Mesenchymal stem cell (in vitro differentiated cells and primary cell): Measurements from ENCODE around the gene HLA-B.

Experiments used
- DNase-seq: peaks from one replicate; pipeline ENCODE4 v3.0.0-alpha.2; 2013
- H2AFZ ChIP-seq: one replicate; pipeline ENCODE4 v1.6.1; 2013; ENCODE audit warnings: low read depth, mild to moderate bottlenecking, control low read depth, inconsistent platforms, low read length, moderate library complexity
- H2AK5ac ChIP-seq: 2 replicates; pipeline ENCODE4 v1.6.1; 2013; ENCODE audit warnings: low read length, moderate library complexity, mild to moderate bottlenecking, inconsistent platforms; ENCODE audit not compliant: severe bottlenecking
- H2BK120ac ChIP-seq: one replicate; pipeline ENCODE4 v1.6.1; 2013; ENCODE audit warnings: low read depth, mild to moderate bottlenecking, inconsistent platforms, low read length, moderate library complexity
- H2BK12ac ChIP-seq, 2 experiments: one replicate each; pipeline ENCODE4 v1.6.1; 2013; ENCODE audit warnings: inconsistent platforms in 2 of 2, low read length in 2 of 2, mild to moderate bottlenecking in 2 of 2, moderate library complexity in 2 of 2, control low read depth in 1 of 2
- H2BK15ac ChIP-seq: one replicate; pipeline ENCODE4 v1.6.1; 2013; ENCODE audit warnings: mild to moderate bottlenecking, low read depth, inconsistent platforms; ENCODE audit not compliant: poor library complexity, severe bottlenecking
- H2BK5ac ChIP-seq: 2 replicates; pipeline ENCODE4 v1.6.1; 2013; ENCODE audit warnings: low read depth, mild to moderate bottlenecking, low read length, control low read depth, inconsistent platforms; ENCODE audit not compliant: poor library complexity, severe bottlenecking
- H3K14ac ChIP-seq, 2 experiments: one replicate each; pipeline ENCODE4 v1.6.1; 2013; ENCODE audit warnings: inconsistent platforms in 2 of 2, low read length in 2 of 2, control low read depth in 1 of 2, mild to moderate bottlenecking in 1 of 2, moderate library complexity in 1 of 2
- H3K18ac ChIP-seq, 2 experiments: one replicate each; pipeline ENCODE4 v1.6.1; 2013; ENCODE audit warnings: inconsistent platforms in 2 of 2, low read length in 2 of 2, control low read depth in 1 of 2, low read depth in 1 of 2, mild to moderate bottlenecking in 1 of 2
- H3K23ac ChIP-seq, 2 experiments: one replicate each; pipeline ENCODE4 v1.6.1; 2013; ENCODE audit warnings: inconsistent platforms in 2 of 2, low read length in 2 of 2, mild to moderate bottlenecking in 2 of 2, moderate library complexity in 2 of 2, control low read depth in 1 of 2
- H3K27ac ChIP-seq: 2 replicates; pipeline ENCODE4 v1.5.1; 2013; ENCODE audit warnings: mild to moderate bottlenecking, moderate library complexity, low read length, control low read depth, inconsistent platforms; ENCODE audit not compliant: poor library complexity, severe bottlenecking
- H3K27me3 ChIP-seq, 2 experiments: 2 replicates each; pipeline versions ENCODE4 v1.6.1 to v1.7.0; 2013; ENCODE audit warnings: low read length in 2 of 2, mild to moderate bottlenecking in 2 of 2, moderate library complexity in 2 of 2, control low read depth in 1 of 2, inconsistent platforms in 1 of 2; ENCODE audit not compliant: control insufficient read depth in 1 of 2, insufficient read depth in 1 of 2
- H3K36me3 ChIP-seq, 2 experiments: 2 replicates each; pipeline versions ENCODE4 v1.6.1 to v1.7.0; 2013; ENCODE audit warnings: low read length in 2 of 2, control low read depth in 1 of 2, inconsistent platforms in 1 of 2, low read depth in 1 of 2, mild to moderate bottlenecking in 1 of 2; ENCODE audit not compliant: insufficient read depth in 2 of 2, control insufficient read depth in 1 of 2
- H3K4ac ChIP-seq, 2 experiments: one replicate each; pipeline ENCODE4 v1.6.1; 2013; ENCODE audit warnings: inconsistent platforms in 2 of 2, low read length in 2 of 2, mild to moderate bottlenecking in 2 of 2, moderate library complexity in 2 of 2, control low read depth in 1 of 2, low read depth in 1 of 2
- H3K4me1 ChIP-seq: 2 replicates; pipeline ENCODE4 v1.6.1; 2013; ENCODE audit warnings: low read depth, low read length, control low read depth; ENCODE audit not compliant: control insufficient read depth, insufficient read depth
- H3K4me2 ChIP-seq: 2 replicates; pipeline ENCODE4 v1.6.1; 2013; ENCODE audit warnings: low read length, mild to moderate bottlenecking, inconsistent platforms; ENCODE audit not compliant: poor library complexity, severe bottlenecking
- H3K4me3 ChIP-seq, 2 experiments: 2 replicates each; pipeline versions ENCODE4 v1.5.1 to v1.7.0; 2013; ENCODE audit warnings: low read length in 2 of 2, mild to moderate bottlenecking in 2 of 2, control low read depth in 1 of 2, low read depth in 1 of 2; ENCODE audit not compliant: insufficient read depth in 1 of 2
- H3K79me1 ChIP-seq: replicated peaks from 2 replicates; pipeline ENCODE4 v1.6.1; 2013; ENCODE audit warnings: mild to moderate bottlenecking, control low read depth, low read length, inconsistent platforms; ENCODE audit not compliant: poor library complexity, severe bottlenecking
- H3K9ac ChIP-seq: 2 replicates; pipeline ENCODE4 v1.7.0; 2013; ENCODE audit warnings: mild to moderate bottlenecking, low read length, moderate library complexity
- H3K9me3 ChIP-seq: 2 replicates; pipeline ENCODE4 v1.7.0; 2013; ENCODE audit warnings: mild to moderate bottlenecking, low read length; ENCODE audit not compliant: control insufficient read depth
- H4K8ac ChIP-seq: one replicate; pipeline ENCODE4 v1.6.1; 2013; ENCODE audit warnings: inconsistent platforms, mild to moderate bottlenecking, low read length, moderate library complexity
- H4K91ac ChIP-seq: one replicate; pipeline ENCODE4 v1.6.1; 2013; ENCODE audit warnings: mild to moderate bottlenecking, low read length, inconsistent platforms
- WGBS: methylation state at CpG from one replicate; pipeline ENCODE4 v1.1.7; 2013; ENCODE audit warnings: mixed read lengths; 5-methylcytosine and 5-hydroxymethylcytosine counted together

The HLA-B gene

DNA sequence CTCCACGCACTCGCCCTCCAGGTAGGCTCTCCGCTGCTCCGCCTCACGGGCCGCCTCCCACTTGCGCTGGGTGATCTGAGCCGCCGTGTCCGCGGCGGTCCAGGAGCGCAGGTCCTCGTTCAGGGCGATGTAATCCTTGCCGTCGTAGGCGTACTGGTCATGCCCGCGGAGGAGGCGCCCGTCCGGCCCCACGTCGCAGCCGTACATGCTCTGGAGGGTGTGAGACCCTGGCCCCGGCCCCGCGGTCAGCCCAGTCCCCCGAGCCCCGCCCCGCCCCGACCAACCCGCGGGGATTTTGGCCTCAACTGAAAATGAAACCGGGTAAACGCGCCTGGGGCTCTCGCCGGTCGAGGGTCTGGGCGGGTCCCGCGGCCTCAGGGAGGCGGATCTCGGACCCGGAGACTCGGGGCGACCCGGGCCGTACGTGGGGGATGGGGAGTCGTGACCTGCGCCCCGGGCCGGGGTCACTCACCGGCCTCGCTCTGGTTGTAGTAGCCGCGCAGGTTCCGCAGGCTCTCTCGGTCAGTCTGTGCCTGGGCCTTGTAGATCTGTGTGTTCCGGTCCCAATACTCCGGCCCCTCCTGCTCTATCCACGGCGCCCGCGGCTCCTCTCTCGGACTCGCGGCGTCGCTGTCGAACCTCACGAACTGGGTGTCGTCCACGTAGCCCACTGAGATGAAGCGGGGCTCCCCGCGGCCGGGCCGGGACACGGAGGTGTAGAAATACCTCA, 598 bp downstream of the HLA-B start:
- 2% methylated on average over 39 of the region's 83 CpGs for WGBS
- peak overlapping the region; percentile 48 to 79 for H3K18ac ChIP-seq
- peak; percentile 62 for DNase-seq
- H3K4me2 ChIP-seq: peak overlapping the region; percentile 81
- H3K23ac ChIP-seq: no peak overlapping the region
- H3K79me1 ChIP-seq: peaks cover 3% of the 10 kb centered on the region
- H4K8ac ChIP-seq: peak overlapping the region; percentile 54
- H2BK120ac ChIP-seq: no peak overlapping the region
- peaks cover 17 to 25% of the 10 kb centered on the region in 2 experiments for H3K36me3 ChIP-seq
- H3K27me3 ChIP-seq: peaks cover 17 to 32% of the 10 kb centered on the region in 2 experiments
- no peak overlapping the region for H3K27ac ChIP-seq
- H4K91ac ChIP-seq: peak overlapping the region; percentile 61
- peak overlapping the region; percentile 86 for H3K9ac ChIP-seq
- H2BK5ac ChIP-seq: no peak overlapping the region
- no peak overlapping the region for H2BK12ac ChIP-seq
- H3K4me1 ChIP-seq: peaks cover 5% of the 10 kb centered on the region
- peak overlapping the region; percentile 79 for H2AFZ ChIP-seq
- no peaks in the 10 kb centered on the region for H3K9me3 ChIP-seq
- peak overlapping the region in 1 of 2 experiments; percentile 44 for H3K14ac ChIP-seq
- no peak overlapping the region for H2BK15ac ChIP-seq
- H3K4ac ChIP-seq: no peak overlapping the region
- H3K4me3 ChIP-seq: peak overlapping the region; percentile 79 to 83
- no peak overlapping the region for H2AK5ac ChIP-seq

DNA sequence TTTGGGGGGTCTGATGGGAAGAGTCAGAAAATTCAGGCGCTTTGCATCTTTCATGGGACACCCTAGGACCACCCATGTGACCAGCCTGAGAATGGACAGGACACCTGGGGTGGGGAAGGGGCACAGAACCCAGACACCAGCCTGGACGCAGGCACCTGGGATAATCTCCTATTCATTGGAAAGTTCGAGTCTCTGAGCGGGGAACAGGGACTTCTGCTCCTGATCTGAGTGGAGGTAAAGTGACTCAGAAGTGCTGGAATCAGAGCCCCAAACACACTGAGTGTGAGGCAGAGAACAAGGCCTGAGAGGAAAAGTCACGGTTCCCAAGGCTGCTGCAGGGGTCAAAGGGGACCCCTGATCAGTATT, 1.4 kb downstream of the HLA-B start:
- H2BK120ac ChIP-seq: no peak overlapping the region
- no peak overlapping the region for H2AFZ ChIP-seq
- H2BK5ac ChIP-seq: no peak overlapping the region
- no peak overlapping the region for H3K4ac ChIP-seq
- no peak overlapping the region for H2AK5ac ChIP-seq
- no peak overlapping the region for H2BK15ac ChIP-seq
- H2BK12ac ChIP-seq: no peak overlapping the region
- WGBS: 80% methylated on average over 5 of the region's 5 CpGs
- H3K9ac ChIP-seq: peak overlapping the region; percentile 58
- H3K14ac ChIP-seq: no peak overlapping the region
- no peak overlapping the region for H3K23ac ChIP-seq
- no peak overlapping the region for H4K8ac ChIP-seq
- H3K27ac ChIP-seq: no peak overlapping the region
- no peak overlapping the region for H4K91ac ChIP-seq
- peaks cover 5% of the 10 kb centered on the region for H3K4me1 ChIP-seq
- peak; percentile 7 for DNase-seq
- H3K36me3 ChIP-seq: peaks cover 17 to 25% of the 10 kb centered on the region in 2 experiments
- H3K18ac ChIP-seq: no peak overlapping the region
- H3K4me2 ChIP-seq: no peak overlapping the region
- peak overlapping the region in 1 of 2 experiments; percentile 83 for H3K4me3 ChIP-seq
- H3K27me3 ChIP-seq: peaks cover 21 to 40% of the 10 kb centered on the region in 2 experiments
- no peaks in the 10 kb centered on the region for H3K9me3 ChIP-seq
- H3K79me1 ChIP-seq: peaks cover 3% of the 10 kb centered on the region

DNA sequence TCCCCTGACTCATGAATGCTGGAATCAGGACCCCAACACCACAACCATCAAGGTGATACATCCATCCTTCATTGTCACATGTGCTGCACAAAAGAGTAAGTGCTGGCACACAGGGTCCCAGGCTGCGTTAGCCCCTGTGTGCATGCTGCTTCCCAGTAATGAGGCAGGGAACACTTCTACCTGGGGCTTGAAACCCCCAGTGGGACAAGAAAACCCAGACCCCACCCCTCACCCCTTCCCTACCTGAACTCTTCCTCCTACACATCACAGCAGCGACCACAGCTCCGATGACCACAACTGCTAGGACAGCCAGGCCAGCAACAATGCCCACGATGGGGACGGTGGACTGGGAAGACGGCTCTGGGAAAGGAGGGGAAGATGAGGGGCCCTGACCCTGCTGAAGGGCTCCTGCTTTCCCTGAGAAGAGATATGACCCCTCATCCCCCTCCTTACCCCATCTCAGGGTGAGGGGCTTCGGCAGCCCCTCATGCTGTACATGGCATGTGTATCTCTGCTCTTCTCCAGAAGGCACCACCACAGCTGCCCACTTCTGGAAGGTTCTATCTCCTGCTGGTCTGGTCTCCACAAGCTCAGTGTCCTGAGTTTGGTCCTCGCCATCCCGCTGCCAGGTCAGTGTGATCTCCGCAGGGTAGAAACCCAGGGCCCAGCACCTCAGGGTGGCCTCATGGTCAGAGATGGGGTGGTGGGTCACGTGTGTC, 2.0 kb downstream of the HLA-B start:
- H3K14ac ChIP-seq: no peak overlapping the region
- no peak overlapping the region for H3K9ac ChIP-seq
- H2BK12ac ChIP-seq: no peak overlapping the region
- no peak overlapping the region for H3K18ac ChIP-seq
- peak overlapping the region in 1 of 2 experiments; percentile 34 for H3K23ac ChIP-seq
- no peak overlapping the region for H4K8ac ChIP-seq
- DNase-seq: no peak
- H3K27ac ChIP-seq: no peak overlapping the region
- H3K4me3 ChIP-seq: peak overlapping the region in 1 of 2 experiments; percentile 83
- no peak overlapping the region for H2BK5ac ChIP-seq
- H2AK5ac ChIP-seq: no peak overlapping the region
- H3K79me1 ChIP-seq: peaks cover 3% of the 10 kb centered on the region
- H3K4ac ChIP-seq: no peak overlapping the region
- no peaks in the 10 kb centered on the region for H3K9me3 ChIP-seq
- H3K36me3 ChIP-seq: peaks cover 17 to 25% of the 10 kb centered on the region in 2 experiments
- H2BK15ac ChIP-seq: no peak overlapping the region
- H3K4me2 ChIP-seq: no peak overlapping the region
- no peak overlapping the region for H2BK120ac ChIP-seq
- 97% methylated on average over 10 of the region's 11 CpGs for WGBS
- no peak overlapping the region for H2AFZ ChIP-seq
- no peak overlapping the region for H4K91ac ChIP-seq
- peaks cover 22 to 45% of the 10 kb centered on the region in 2 experiments for H3K27me3 ChIP-seq
- peaks cover 5% of the 10 kb centered on the region for H3K4me1 ChIP-seq

DNA sequence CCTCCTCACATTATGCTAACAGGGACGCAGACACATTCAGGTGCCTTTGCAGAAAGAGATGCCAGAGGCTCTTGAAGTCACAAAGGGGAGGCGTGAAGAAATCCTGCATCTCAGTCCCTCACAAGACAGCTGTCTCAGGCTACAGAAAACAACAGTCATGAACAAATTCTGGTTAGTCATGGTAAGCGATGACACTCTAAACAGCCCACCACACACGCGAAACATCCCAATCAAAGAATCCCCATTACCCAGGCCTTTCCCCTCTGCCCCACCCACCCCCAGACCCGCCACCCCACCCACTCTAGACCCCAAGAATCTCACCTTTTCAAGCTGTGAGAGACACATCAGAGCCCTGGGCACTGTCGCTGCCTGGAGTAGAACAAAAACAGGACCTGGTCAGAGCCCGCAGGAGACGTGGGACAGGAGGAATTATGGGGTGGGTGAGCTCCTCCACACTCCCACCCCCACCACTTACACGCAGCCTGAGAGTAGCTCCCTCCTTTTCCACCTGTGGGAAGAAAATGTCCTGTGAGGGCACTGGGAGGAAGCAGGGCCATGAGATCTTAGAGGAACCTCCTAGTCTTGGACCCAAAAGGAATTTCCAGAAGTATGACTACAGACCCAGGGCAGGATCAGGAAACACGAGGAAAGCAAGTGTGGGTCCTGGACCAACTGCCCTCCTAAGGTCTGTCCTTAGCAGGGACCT, 2.7 kb downstream of the HLA-B start:
- H4K8ac ChIP-seq: no peak overlapping the region
- H3K9me3 ChIP-seq: no peaks in the 10 kb centered on the region
- no peak overlapping the region for H3K18ac ChIP-seq
- no peak overlapping the region for H2AFZ ChIP-seq
- no peak overlapping the region for H2BK120ac ChIP-seq
- peaks cover 3% of the 10 kb centered on the region for H3K79me1 ChIP-seq
- no peak overlapping the region for H2BK12ac ChIP-seq
- no peak overlapping the region for H3K9ac ChIP-seq
- no peak overlapping the region for H3K27ac ChIP-seq
- H3K27me3 ChIP-seq: peaks cover 17 to 44% of the 10 kb centered on the region in 2 experiments
- no peak overlapping the region for H2AK5ac ChIP-seq
- no peak overlapping the region for H4K91ac ChIP-seq
- H3K36me3 ChIP-seq: peaks cover 17 to 25% of the 10 kb centered on the region in 2 experiments
- no peak overlapping the region for H2BK5ac ChIP-seq
- no peak overlapping the region for H2BK15ac ChIP-seq
- H3K4me1 ChIP-seq: peaks cover 5% of the 10 kb centered on the region
- 75% methylated on average over 6 of the region's 11 CpGs for WGBS
- peak; percentile 12 for DNase-seq
- no peak overlapping the region for H3K4me3 ChIP-seq
- no peak overlapping the region for H3K4ac ChIP-seq
- no peak overlapping the region for H3K4me2 ChIP-seq
- no peak overlapping the region for H3K14ac ChIP-seq
- no peak overlapping the region for H3K23ac ChIP-seq
